Pulmonary artery endothelial cell (primary cell): ENCODE results near the gene SETD6. TPM values are rescaled to one million over a fixed set of nuclear protein-coding genes. Genes with fewer than 3 reads are reported as not detected.
"Not testable (repeated sequence)": the region's sequence is repeated elsewhere in the genome, so short reads cannot be mapped to it uniquely, and the experiment has no call there.

Experiments
- DNase-seq: peaks from one replicate; pipeline ENCODE4 v3.0.0-alpha.2; 2011; ENCODE audit warnings: low read depth, low spot score
- total RNA-seq: library from RNA; depleted of rRNA; stranded (reverse); fragments of >200 nt; gene quantifications from 2 replicates; pipeline ENCODE4 v1.2.3, GENCODE V29; 2014

Gene SETD6
- total RNA-seq, 1 donor from 2014 or later = 9.8 TPM

- DNase-seq = no peak
Measured at GRCh38 chr16:58537124-58537906, 22.0 kb downstream of the SETD6 start.

DNA sequence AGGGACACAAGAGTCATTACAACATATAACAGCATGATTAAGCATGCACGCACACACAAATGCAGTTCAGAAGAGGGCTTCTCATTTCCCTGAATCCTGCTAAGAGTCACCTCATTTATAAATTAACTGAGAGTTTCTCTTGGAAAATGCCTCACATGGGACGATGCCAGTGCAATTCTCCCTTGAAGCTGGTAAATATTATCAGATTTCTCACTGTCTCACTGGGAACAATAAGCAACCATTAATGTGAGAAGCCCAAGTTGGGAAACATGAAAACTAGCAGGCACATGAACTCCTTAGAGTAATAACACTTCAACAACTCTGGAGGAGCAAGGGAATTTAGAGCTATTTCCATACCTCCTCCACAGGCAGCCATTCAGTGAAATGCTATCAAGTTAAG, 26.4 kb downstream of the SETD6 start:
- DNase-seq = no peak

DNA sequence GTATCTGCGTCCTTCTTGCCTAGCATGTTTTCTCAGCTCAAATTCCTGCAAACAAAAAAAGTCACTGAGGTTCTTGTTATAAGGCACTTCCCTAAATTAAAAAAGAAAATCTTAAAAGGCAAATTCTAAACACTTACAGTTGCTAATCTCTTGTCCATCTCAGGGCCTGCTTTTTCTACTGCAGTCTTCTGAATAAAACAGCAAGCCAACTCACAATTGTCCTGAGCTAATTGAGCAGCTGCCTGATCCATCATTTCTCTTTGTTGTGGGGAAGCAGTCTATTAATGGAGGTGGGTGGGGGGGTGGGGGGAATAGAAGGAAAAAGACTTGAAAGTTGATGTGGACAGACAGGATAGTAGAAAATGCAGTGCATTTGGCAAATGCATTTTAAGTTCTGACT, 27.0 kb downstream of the SETD6 start:
- DNase-seq = no peak

DNA sequence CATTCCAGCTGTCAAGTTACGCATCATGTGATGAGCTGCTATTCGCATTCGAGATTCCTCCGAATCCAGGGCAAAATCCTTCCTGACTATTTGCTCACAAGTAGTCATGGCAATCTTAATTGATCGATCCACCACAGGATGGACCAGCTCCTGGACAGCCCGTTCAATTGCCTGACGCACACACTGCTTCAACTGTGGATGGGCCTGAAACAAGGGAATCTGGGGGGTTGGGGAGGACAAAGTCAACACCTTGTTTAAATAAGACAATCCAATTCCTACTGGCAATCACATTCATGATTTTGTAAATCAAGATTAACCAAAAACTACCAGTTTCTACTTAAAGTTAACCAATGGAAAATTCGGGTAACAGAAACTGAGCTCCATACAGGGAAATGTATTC, 28.4 kb downstream of the SETD6 start:
- DNase-seq = no peak

DNA sequence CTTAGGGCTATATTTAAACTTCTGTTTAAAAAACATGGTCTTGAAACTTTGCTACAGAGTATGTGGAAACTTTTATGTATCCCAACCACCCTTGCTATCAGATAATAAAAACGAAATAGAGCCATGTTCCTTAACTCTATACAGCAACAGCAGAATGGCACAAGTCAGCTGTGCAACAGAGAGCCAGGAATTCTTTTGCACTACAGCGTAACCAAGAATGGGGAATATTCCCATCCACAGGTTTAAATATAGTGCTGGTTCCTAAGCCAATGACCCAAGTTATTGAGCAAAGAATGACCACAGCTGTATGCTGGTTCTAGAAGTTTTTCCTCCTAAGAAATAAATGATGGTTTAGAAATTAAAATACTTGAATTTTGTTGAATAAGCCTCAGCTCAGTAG, 33.1 kb downstream of the SETD6 start:
- DNase-seq = no peak

DNA sequence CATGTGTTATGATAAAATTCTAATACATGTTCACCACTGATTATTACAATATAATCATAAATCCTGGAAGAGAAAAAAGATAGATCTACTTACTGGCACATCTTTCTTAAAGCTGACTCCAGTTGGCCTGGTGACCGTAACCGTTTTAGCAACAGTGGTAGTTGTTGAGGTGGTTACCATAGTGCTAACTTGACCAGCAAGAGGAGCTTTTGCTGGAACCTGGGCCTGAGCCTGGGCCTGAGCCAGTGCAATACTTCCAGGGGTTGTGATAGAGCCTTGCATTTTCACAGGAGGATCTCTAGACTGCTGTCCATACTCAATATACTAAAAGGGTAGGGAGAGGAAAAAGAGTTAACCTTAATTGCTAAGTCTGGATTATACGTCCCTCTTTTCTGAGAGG, 36.2 kb downstream of the SETD6 start:
- no peak for DNase-seq

DNA sequence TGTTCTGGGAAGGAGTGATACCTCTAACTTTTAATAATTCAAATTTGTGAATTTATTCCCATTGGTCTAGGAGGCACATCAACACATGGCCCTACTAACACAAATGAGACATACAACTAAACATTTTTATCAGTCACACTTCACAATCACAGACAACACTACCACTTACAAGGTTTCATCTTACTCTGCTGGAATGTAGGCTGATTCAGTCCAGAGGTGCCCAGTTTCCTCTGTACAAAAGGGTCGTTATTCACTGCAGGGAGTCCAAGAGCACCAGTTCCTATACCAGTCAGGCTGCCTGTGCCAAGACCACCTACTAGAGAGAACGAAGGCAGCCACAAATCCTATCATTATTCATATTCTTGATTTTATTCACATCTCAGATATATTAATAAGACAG, 41.4 kb downstream of the SETD6 start:
- no peak for DNase-seq

- peak; percentile 3 for DNase-seq
Measured at GRCh38 chr16:58563235-58563634, 47.9 kb downstream of the SETD6 start.

GRCh38 chr16:58563775-58564174, 48.5 kb downstream of the SETD6 start:
- no peak for DNase-seq

DNA sequence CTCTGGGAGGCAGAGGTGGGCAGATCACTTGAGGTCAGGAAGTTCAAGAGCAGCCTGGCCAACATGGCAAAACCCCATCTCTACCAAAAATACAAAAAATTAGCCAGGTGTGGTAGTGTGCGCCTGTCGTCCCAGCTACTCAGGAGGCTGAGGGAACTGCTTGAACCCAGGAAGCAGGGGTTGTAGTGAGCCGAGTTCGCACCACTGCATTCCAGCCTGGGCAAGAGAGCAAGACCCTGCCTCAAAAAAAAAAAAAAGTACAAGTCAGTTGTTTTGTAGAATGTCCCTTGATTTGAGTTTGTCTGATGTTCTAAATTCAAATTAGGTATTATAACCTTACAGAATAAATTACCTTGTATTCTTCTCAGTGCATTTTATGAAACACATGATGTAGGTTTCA, 50.4 kb downstream of the SETD6 start:
- not testable (repeated sequence) for DNase-seq

Other genes with a start within 250 kb of the SETD6 start
- gene PRSS54, start 220.5 kb upstream of the SETD6 start, total RNA-seq = not detected in 2 replicates
- gene GINS3, start 123.0 kb upstream of the SETD6 start, total RNA-seq = 13.8 and 13.9 TPM in 2 replicates
- 38.3 and 87.1 TPM in 2 replicates for gene NDRG4, start 15.4 kb upstream of the SETD6 start, total RNA-seq
- 152 and 157 TPM in 2 replicates for gene CNOT1, start 114.3 kb downstream of the SETD6 start, total RNA-seq
- gene SLC38A7, start 169.3 kb downstream of the SETD6 start, total RNA-seq = 25.1 and 28.3 TPM in 2 replicates
- gene GOT2, start 218.8 kb downstream of the SETD6 start, total RNA-seq = 81.7 and 89.5 TPM in 2 replicates